HG03378 (cell line): ENCODE results near the gene NDUFA8.

Experiments
- ATAC-seq: cut with Tn5 transposase; IDR thresholded peaks from one replicate; pipeline ENCODE4 v1.9.1; 2021; ENCODE audit warnings: mild to moderate bottlenecking, moderate library complexity; ENCODE audit not compliant: unreplicated experiment

Gene NDUFA8

DNA sequence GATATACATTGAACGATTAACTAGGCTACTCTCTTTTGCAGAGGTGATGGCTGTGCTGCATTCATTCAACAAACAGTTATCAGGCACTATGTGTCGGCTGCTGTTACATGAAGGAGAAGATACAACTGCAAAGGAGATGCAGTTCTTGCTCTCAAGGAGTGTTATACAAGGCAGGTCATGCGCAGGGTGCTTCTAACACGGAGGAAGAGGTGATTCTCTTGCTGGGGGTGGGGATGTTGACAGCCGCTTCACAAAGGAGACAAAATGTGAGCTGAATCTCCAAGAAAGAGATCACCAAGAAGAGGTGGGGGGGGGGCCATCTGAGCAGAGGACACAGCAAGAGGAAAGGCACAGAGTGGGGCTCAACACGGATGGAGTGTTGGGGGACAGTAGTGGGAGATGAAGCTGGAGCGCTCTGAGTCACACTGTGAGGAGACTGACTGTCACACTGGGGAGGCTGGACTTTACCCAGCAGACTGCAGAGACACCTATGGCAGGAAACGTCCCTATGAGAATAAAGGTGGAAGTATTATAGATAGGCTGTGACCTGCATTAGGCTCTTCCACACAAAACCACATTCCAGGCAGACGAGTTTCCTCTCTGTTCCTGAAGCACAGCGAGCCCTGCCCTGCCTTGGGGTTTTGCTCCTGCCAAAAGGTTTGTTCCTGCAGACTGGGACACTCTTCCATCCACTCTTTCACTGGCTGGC, 20.9 kb downstream of the NDUFA8 start:
- ATAC-seq, result no peak

DNA sequence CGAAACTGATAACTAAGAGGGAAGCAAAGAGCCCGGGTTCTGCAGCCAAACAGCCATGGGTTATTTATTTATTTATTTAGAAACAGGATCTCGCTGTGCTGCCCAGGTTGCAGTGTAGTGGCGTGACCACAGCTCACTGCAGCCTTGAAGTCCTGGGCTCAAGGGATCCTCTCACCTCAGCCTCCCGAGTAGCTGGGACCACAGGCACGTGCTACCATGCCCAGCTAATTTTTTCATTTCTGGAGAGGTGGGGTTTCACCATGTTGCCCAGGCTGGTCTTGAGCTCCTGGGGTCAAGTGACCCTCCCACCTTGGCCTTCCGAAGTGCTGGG, 24.1 kb downstream of the NDUFA8 start:
- no peak for ATAC-seq

DNA sequence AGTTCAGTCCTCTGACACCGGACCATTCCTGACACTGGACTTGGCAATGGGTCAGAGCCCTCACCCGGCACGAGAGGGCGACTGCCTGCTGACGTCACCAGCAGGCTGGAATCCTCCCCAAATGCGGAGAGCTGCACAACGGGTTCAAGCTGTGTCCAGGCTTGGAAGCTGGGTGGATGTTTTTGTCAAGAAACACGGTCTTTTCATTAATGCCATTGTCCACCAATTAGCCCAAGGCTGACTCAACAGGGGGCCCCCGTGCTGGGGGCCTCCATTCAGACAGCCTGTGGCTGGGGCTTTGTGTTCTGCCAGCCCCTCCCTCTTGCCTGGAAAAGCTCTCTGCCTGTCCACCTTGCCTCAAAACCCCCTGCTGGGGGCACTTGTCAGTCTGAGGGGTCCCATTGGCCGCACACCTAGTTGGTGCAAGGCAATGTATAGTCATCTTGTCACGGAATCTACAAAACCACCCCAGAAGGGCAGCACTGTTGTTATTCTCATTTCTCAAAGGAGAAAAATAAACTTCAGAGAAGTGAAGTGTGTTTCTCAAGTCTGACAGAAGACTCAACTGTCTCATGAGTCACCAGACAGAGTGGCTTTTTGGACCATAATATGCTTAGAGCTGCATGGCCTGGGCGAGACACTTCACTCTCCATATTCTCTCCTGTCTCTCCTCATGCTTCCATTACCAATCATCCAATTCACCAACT, 24.6 kb downstream of the NDUFA8 start:
- ATAC-seq, result no peak

DNA sequence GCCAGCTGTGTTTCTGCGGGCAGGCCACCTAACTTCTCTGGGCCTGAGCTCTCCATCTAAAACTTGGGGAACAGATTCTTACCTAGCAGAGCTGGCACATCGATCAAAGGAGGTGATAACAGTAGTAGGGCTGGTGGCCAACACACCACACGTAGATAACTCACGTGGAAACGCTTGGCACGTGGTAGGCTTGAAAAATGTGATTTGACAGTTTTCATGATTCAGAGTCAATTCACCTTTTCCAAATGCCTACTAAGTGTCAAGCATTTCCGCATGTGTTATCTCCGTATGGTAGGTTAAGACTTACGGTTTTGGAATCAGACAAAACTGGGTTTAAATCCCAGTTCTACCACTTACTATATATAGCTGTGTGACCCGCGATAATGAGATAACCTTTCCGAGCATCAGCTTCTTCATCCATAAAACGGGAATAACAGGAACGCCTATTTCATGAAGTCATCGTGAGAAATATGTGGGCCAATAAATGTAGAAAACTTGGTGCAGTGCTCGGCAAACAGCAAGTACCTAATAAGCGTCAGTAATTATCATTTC, 25.5 kb downstream of the NDUFA8 start:
- no peak for ATAC-seq

DNA sequence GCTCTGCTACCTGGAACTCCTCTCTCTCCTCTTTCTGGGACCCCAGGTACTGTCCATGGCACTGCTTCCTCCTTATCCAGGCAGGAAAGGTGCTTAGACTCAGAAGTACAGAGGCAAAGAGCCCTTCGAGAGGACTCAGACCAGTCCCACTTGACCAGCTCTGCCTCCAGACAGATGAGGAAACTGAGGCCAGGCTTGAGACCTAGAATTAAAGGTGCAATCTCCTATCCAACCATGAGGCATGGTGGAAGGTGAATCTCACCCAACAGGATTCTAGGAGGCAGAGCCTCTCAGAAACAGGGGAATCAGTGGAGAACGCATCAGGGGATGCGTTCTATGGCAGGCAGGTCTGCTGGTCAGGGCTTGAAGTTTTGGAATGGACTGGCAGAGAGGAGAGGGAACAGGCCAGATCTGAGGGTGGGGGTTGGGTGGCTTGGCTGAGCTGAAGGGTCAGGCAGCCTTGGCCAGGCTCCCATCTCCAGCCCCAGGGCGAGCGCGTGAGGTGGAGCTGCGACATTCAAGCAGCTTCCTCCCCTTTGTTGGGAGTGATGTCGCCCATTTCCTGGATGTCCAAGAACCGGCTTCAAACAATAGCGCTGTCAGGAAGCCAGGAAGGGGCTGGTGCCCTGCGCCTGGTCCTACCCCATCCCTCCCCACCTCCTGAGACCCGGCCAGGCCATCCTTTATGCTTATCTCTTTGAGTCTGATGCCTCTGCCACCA, 26.2 kb downstream of the NDUFA8 start:
- no peak for ATAC-seq

DNA sequence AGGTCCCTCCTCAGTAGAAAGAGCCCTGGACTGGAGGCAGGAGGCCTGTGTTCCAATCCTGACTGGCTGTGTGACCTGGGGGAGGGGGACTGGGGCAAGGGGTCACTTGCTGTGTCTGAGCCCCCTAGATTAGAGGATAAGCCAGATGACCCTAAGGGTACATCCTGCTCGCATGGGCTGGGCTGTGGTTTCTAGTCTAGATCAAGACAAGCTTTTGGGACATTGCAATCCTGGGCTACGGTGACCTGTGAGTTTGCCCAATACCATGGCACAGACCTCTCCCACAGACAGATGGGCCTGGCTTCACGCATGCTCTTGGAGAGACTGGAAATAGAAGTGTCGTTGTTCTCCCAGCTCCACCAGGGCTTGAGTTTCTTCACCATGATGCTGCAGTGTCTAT, 27.0 kb downstream of the NDUFA8 start:
- no peak for ATAC-seq

DNA sequence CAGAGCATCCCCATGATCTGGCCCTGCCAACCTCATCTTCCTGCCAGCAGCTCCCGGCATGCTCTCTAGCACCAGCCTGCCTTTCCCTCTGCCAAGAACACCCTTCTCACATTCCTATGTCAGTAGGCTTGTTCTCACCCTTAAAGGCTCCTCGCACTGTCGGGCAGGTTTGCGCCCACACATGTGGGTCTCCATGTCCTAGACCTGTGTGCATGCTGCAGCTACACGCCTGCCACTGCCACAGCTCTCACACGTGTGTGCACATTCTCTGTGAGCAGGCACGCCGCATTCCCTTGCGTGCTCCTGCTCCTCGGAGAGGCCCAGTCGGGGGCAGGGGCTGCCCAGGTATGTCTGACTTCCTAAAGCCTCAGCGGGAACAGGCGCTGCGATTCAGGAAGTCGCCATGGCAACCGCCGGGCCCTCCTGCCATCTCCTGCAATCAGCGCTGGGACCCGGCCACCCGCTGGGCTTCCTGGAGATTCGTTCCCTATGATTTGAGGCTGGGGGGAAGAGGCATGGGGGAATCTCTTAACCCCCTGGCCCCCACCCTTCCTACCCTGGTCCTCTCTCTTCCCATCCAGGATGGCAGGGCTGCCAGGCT, 28.1 kb downstream of the NDUFA8 start:
- no peak for ATAC-seq

DNA sequence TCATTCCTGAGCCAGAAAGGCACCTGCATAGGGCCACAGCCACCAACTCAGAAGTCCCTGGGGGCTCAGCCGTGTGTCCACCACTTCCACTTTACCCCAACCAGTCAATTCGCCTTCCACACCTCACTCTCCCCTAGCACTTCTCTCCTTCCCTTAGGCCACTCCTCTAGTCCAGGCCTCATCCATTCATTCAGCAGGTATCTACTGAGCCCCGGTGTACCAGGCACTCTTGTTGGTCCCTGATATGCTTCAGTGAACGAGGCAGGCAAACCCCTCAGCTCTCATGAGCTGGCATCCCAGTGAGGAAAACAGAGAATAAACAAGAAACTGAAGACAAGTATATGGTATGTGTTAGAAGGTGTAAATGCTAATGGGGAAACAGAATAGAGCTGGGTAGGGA, 28.7 kb downstream of the NDUFA8 start:
- ATAC-seq, result no peak

DNA sequence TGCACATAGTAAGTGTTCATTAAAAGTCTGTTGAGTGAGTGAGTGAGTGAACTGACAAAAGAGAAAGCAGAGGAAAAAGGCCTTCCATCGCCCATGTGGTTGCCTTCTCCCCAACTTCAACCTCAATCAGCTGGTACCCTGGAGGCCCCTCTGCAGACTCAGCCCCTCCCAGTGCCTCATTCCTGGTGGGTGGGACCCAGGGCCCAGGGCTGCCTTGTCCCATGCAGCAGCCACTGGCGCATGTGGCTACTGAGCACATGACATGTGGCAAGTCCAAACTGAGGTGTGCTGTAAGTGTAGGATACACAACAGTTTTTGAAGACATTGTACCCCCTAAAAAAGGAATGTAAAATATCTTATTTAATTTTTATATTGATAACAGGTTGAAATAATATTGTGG, 29.6 kb downstream of the NDUFA8 start:
- no peak for ATAC-seq

DNA sequence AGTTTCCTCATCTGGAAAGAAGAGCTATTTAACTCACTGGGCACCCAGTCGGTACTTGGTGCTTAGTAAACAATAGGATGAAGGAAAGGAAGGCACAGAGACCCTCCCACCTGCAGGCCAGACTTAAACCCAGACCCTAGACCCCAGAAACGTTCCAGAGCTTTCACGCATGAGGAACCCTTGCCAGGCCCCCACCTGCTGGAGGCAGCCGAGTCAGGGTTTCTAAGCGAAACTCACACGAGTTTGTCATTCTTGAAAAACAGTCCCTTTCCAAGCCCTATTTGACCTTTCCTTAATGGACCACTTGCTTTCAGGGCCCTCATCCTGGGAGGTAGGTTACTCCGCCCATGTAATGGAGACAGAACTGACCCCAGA, 30.6 kb downstream of the NDUFA8 start:
- no peak for ATAC-seq

DNA sequence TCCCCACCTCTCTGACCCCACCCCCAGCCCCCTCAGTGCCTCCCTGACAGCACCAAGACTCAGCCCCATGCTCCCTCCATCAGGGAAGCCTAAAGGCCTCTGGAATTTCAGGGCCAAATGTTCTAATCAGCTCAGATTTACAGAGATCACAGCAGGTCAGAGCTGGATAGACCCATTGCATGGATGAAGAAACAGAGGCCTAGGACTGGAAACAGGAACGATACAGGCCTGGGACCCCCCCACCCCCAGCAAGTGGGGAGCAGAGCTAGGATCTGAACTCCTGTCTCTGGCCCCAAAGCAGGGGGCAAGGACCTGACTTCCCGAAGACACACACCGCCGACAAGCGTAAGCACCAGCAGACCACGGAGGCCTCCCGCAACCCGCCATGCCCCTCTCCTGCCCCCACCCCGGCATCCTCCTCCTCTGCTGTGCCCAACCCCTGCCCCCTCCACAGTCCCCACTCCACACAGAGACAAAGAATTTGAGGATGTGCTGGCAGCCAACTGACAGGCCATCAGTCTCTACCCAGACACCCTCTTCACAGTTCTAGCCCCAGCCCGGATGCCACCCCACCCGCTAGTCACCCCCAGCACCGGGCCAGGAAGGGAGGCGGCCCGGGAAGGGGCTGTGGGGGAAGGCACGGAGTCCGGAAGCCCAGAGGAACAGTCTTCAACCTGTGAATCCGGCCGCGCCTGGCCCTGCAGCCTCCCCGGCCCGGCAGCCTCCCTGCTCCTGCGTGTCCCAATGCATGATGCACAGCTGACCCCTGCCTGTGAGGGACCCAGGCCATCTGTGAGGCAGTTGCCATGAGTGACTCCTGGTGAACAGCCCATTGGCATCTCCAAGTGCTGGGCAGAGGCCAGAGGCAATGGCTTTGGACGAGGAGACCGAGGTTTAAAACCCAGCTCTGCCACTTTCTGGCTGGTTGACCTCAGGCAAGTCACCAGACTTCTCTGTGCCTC, 31.3 kb downstream of the NDUFA8 start:
- no peak for ATAC-seq

DNA sequence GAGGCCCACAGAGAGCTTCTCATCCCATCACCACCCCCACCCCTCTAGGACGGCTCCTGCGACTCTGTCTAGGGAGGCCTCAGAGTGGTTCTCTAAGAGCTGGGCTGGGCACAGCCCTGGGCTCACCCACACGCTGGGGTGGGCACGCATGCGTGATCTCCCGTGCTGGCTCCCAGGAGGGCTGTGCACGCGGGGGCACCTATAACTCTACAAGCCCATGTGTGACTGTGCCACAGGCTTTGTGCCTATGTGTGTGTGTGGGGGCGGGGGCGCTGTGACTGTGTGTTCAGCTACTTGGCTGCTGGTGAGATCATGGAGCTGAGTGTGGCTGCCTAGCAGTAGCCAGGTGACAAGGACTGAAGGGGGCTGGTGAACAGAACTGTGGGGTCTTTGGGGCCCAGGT, 32.2 kb downstream of the NDUFA8 start:
- ATAC-seq, result no peak

DNA sequence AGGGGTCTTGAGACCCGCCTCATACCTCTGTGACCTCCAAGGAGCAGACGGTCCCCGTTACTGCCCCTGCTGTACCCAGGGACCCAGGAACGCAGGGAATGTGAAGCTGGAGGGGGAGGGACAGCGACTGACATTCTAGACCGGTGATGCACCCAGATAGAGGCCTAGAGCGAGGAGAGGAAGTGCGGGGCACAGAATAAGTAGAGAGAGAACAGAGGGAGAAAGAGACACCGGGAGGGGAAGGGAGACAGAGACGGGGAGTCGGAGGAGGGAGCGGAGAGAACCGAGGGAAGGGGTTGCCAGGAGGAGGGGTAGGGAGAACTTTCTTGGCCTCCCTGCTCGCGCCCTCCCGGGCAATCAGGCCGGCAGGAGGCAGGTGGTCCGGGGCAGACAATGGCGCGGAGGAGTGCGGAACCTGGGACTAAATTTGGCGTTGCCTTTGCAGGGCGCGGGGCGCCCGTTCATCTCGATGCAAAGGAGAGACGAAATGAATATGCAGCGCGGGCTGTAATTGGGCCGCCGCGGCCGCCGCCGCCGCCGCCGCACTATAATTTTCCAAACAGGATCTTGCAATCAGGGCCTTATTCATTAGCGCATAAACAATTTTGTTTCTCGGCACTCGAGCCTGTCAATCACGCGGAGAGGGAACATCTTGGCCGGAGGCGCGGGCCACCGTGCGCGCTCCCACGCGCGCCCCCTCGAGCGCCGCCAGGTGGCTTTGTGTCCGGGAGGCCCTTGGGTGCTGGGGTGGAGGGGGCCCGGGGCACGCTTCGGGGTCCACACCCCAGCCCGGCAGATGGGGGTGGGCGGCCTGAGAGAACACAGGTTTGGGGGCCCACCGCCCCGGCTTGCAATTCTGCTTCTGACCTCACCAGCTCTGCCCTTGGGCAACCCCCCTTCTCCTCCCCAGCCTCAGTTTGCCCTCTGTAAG, 33.0 kb downstream of the NDUFA8 start:
- no peak for ATAC-seq

DNA sequence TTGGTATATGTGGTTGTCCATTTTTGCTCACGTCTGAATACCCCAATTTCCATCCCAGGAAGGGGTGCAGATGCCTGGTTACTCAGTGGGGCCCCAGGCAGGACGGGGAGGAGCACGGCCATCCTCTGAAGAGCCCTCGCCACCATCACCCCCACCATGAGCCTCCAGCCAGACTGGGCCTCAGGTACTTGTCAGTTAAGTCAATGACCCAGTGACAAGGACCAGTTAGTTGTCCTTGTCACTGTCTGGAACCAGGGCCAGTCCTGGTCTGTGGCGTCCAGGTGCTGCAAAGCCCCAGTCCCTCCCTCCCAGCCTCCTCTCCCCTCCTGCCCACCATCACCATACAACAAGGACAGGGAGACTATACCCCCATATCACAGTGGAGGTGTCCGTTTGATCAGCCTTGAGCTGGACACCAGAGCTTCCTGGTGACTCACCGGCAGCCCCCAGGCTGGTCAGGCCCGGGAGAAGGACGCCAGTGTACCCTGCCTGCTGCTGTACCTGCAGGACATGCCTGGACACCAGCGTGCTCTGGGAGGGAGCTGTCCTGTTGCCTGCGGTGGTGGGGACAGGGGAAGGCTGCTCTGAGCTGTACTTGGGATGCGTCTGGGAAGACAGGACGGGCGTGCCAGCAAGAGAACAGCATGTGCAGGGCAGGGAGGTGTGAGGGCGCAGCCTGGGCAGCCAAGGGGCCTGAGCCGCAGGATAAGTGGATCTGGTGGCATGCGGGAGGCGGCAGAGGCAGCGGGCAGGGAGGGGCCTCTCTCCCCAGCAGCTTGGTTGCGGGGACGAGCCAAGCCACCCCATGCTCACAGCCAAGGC, 33.9 kb downstream of the NDUFA8 start:
- ATAC-seq, result no peak

DNA sequence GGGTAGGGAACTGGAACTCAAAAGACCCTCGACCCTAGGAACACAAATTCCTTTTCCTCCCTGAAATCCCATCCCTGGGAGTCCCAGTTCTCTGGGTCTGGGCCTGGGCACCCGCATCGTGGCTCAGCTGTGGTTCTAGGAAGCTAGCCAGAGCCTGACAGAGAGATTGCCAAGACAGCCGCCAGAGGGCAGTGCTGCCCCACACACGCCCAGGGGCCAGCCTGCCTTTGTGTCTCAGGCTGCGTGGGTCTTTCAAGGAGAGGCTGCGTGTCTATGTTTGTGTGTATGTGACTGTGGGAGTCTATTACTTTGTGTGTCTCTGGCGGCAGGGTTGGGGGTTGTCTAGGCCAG, 34.4 kb downstream of the NDUFA8 start:
- peak; percentile 64 for ATAC-seq

DNA sequence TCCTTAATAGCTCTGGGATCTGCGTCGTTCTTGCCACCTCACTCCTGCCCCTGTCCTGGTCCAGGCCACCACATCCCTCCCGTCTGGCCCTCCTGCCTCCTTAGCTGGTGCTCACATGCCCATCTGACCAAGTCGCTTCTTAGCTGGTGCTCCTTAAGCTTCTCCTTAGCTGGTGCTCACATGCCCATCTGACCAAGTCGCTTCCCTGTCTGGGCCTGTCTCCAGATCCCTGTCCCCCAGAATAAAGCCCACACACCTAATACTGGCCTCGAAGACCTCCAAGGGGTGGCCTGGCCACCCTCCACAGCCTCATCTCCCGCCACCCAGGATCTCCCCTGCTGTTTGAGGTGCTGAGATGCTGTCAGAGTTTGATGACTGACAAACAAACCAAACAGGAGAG, 35.1 kb downstream of the NDUFA8 start:
- no peak for ATAC-seq

DNA sequence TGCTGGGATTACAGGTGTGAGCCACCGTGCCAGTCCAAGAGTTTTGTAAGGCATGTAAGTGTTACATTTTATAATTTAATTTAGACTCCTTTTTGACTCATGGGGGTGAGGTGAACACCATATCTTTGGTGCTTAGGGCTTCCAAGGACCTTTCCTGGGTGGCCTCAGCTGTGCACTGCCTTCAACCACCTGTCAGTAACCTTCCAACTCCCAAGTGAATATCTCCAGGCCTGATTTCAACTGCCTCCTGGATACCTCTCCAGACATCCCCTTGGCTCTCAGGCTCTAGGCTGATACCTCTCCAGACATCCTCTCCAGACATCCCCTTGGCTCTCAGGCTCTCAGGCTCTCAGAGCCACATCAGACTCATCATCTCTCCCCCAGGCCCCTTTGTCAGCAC, 35.5 kb downstream of the NDUFA8 start:
- no peak for ATAC-seq

DNA sequence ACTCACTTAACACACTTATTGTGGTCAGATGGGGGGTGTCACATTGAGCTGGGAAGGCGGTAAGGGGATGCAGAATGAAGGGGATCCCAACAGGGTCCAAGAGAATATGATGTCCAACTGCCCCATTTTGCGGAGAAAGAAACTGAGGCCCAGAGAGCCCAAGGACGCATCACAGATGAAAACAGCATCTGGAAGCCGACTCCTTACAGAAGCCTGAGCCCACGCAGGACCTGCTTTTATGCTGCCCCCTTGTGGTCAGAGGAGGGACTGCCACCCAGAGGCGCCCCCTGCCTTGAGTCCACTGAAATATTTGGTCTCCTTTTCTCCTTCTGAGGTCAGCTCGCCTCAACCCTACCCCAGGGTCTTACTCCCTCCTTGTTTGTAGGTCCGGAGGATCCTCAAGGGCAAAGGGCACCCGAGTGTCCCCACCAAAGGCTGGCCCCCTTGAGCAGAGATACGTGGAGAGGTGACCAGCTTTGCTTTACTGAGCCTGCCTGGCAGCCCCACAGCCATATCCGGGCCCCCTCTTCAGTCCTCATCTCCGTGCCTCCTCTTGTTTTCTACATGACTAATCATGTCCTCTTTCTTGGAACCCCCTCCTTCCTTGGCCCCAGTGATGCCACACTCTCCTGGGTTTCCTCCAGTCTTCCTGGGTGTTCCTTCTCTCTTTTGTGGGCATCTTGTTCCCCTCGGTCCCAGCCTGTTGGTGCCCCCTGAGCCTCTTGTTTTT, 36.5 kb downstream of the NDUFA8 start:
- ATAC-seq, result no peak
